Adipocyte (in vitro differentiated cells): Measurements from ENCODE around the gene PIWIL4.

Source experiments
- DNase-seq: peaks from one replicate; pipeline ENCODE4 v3.0.0-alpha.2; 2015; ENCODE audit warnings: low read depth
- H3K27me3 ChIP-seq: replicated peaks from 2 replicates; pipeline ENCODE4 v1.7.0; 2013; ENCODE audit warnings: mild to moderate bottlenecking, low read length, moderate library complexity; ENCODE audit not compliant: control insufficient read depth, insufficient read depth
- H3K36me3 ChIP-seq: 2 replicates; pipeline ENCODE4 v1.7.0; 2013; ENCODE audit warnings: low read length, mild to moderate bottlenecking, moderate library complexity; ENCODE audit not compliant: control insufficient read depth, insufficient read depth, severe bottlenecking
- H3K4me1 ChIP-seq: 2 replicates; pipeline ENCODE4 v1.7.0; 2013; ENCODE audit warnings: mild to moderate bottlenecking, low read length, moderate library complexity; ENCODE audit not compliant: control insufficient read depth, insufficient read depth
- H3K4me3 ChIP-seq: 2 replicates; pipeline ENCODE4 v1.7.0; 2013; ENCODE audit warnings: mild to moderate bottlenecking, low read length, moderate library complexity
- H3K9ac ChIP-seq: 2 replicates; pipeline ENCODE4 v1.7.0; 2013; ENCODE audit warnings: mild to moderate bottlenecking, low read length, moderate library complexity
- H3K9me3 ChIP-seq: 2 replicates; pipeline ENCODE4 v1.7.0; 2013; ENCODE audit warnings: mild to moderate bottlenecking, low read length, moderate library complexity; ENCODE audit not compliant: control insufficient read depth

Gene PIWIL4

DNA sequence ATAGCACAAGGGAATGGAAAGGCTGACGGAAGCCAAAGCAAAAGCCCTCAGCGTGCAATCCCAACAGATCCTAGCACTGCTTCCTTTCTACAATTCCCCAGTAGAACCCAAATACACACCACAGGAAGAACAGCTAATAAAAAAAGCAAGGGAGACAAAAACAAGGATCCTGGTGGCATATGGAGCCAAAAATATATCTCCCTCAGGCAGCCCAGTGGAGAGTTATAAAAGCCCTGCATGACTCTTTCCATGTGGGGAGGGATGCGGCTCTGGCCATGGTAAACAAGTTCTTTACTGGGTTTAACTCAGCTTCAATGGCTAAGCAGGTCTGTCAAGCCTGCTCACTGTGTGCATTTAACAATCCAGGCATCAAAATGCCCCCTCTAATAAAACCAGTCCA, 88.1 kb downstream of the PIWIL4 start:
- H3K9me3 ChIP-seq = no peaks in the 10 kb centered on the region
- no peak overlapping the region for H3K4me3 ChIP-seq
- H3K4me1 ChIP-seq = peaks cover 11% of the 10 kb centered on the region
- no peaks in the 10 kb centered on the region for H3K36me3 ChIP-seq
- DNase-seq = no peak
- H3K9ac ChIP-seq = no peak overlapping the region
- no peaks in the 10 kb centered on the region for H3K27me3 ChIP-seq

DNA sequence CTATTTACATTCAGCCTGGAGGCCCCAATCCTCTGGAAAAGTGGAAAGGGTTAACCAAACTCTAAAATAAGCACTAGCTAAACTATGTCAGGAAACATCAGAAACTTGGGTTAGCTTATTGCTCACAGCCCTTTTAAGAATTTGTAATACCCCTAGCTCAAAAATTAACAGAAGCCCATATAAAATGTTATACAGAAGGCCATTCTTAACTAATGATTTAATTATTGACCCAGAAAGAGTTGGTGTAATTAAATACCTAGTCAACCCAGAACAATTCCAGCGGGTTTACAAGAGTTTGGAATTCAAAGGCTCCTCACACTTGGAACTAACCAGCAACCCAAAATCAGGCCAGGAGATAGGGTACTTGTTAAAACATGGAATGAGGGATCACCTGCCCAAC, 88.8 kb downstream of the PIWIL4 start:
- no peak overlapping the region for H3K4me3 ChIP-seq
- no peak for DNase-seq

DNA sequence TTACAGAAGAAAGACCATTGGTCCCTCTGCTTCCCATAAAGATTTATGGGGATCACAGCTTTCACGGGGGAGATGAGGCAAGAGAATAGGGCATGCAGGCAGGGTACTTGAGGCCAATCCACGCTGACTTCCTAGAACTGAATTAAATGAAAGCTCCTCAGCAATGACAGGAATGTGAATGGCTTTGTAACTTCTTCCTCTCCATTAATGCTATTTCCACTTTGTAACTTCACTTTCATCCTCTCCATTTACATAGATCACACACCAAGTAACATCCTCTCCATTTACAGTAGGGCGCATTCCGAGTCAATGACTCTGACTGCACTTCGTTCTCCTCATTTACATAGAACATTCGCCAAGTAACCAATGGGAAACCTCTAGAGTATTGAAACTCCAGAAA, 89.8 kb downstream of the PIWIL4 start:
- no peak overlapping the region for H3K4me3 ChIP-seq
- peaks cover 4% of the 10 kb centered on the region for H3K9me3 ChIP-seq
- H3K36me3 ChIP-seq = no peaks in the 10 kb centered on the region
- H3K9ac ChIP-seq = no peak overlapping the region
- H3K27me3 ChIP-seq = no peaks in the 10 kb centered on the region
- H3K4me1 ChIP-seq = no peaks in the 10 kb centered on the region
- peak; percentile 22 for DNase-seq

More for the DNA sequence above, 88.8 kb downstream of the PIWIL4 start:
- peaks cover 4% of the 10 kb centered on the region for H3K4me1 ChIP-seq
- H3K36me3 ChIP-seq = no peaks in the 10 kb centered on the region
- H3K27me3 ChIP-seq = no peaks in the 10 kb centered on the region
- no peak overlapping the region for H3K9ac ChIP-seq
- H3K9me3 ChIP-seq = peaks cover 4% of the 10 kb centered on the region

DNA sequence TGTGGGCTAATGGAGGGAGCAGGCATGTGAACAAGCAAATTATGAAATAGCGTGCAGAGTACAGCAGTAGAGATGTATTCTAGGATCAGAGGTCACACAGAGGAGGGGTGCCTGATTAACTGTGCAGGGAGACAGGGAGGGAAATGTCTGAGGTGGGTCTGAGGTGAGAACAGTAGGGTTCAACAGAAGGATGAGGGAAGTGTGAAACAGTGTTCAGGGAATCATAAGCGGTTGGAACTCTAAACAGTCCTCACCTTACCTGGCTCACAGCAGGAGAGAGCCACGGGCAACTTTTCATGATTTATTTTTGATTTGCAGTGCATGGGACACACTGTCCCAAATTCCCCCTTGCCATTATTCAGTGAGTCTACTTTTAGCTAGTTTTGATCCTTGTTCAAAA, 90.5 kb downstream of the PIWIL4 start:
- DNase-seq = no peak
- Histone ChIP-seq H3K4me3 (no peak overlapping the region), H3K36me3 (no peaks in the 10 kb centered on the region)

DNA sequence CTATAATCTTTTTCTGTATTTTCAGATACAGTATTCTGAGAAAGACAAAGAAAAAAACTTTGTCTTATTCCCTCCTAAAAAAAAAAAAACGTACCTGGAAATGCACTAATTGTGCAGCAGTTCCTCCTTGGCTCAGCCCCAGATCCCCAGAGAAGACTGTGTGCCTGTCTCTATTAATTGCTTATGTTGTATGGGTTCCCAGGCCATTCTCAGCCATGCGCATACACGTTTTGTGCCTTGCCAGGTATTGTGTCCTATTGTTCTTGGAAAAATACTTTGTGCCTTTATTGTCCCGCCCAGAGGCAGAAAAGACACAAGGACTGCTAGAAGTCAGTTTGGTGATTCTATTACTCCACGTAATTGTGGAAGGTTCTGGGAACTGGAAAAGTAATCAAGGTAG, 91.2 kb downstream of the PIWIL4 start:
- peaks cover 4% of the 10 kb centered on the region for H3K9me3 ChIP-seq
- H3K9ac ChIP-seq = no peak overlapping the region
- H3K4me1 ChIP-seq = no peaks in the 10 kb centered on the region
- H3K36me3 ChIP-seq = no peaks in the 10 kb centered on the region
- H3K4me3 ChIP-seq = no peak overlapping the region
- no peak for DNase-seq
- no peaks in the 10 kb centered on the region for H3K27me3 ChIP-seq

More for the DNA sequence above, 90.5 kb downstream of the PIWIL4 start:
- no peaks in the 10 kb centered on the region for H3K27me3 ChIP-seq
- peaks cover 4% of the 10 kb centered on the region for H3K9me3 ChIP-seq
- H3K4me1 ChIP-seq = no peaks in the 10 kb centered on the region
- no peak overlapping the region for H3K9ac ChIP-seq

DNA sequence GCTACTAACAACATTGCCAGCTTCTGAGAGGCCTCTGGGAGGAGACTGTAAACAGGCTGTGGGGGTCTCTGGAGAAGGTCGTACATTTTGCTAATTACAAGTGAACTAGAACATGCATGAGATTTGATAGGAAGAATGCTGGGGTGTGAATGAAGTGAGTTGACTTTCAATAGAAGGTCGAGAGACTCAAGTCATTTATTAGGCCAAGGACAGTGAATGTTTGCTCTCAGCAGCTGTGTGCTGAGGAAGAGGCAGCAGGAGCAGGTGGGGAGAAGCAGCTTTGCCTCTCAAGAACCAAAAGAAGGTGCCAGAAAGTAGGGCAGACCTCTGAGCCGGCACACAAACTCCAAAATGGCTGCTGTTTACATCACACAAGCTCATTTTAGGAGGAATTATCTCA, 91.7 kb downstream of the PIWIL4 start:
- H3K4me1 ChIP-seq = no peaks in the 10 kb centered on the region

DNA sequence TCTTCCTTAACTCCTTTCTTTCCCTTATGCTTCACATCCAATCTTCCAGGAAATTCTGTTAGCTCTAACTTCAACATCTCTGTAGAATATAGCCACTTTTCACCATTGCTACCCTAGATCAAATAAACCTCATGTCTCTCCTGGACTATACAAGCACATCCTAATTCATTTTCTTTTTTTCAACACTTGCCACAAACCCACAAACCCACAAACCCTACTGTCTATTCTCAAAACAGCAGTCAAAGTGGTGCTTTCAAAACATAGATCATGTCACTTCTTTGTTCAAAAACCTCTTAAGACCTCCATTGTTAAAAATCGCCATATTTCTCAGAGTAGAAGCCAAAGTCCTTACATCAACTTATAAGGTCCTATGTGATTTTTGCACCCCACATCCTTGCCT, 94.3 kb downstream of the PIWIL4 start:
- H3K27me3 ChIP-seq = no peaks in the 10 kb centered on the region
- no peak overlapping the region for H3K9ac ChIP-seq
- peaks cover 4% of the 10 kb centered on the region for H3K9me3 ChIP-seq
- no peaks in the 10 kb centered on the region for H3K4me1 ChIP-seq
- no peak overlapping the region for H3K4me3 ChIP-seq
- DNase-seq = no peak
- H3K36me3 ChIP-seq = no peaks in the 10 kb centered on the region

More for the DNA sequence above, 91.7 kb downstream of the PIWIL4 start:
- peaks cover 4% of the 10 kb centered on the region for H3K9me3 ChIP-seq
- no peak overlapping the region for H3K9ac ChIP-seq
- no peaks in the 10 kb centered on the region for H3K36me3 ChIP-seq
- no peak overlapping the region for H3K4me3 ChIP-seq
- H3K27me3 ChIP-seq = no peaks in the 10 kb centered on the region
- no peak for DNase-seq

DNA sequence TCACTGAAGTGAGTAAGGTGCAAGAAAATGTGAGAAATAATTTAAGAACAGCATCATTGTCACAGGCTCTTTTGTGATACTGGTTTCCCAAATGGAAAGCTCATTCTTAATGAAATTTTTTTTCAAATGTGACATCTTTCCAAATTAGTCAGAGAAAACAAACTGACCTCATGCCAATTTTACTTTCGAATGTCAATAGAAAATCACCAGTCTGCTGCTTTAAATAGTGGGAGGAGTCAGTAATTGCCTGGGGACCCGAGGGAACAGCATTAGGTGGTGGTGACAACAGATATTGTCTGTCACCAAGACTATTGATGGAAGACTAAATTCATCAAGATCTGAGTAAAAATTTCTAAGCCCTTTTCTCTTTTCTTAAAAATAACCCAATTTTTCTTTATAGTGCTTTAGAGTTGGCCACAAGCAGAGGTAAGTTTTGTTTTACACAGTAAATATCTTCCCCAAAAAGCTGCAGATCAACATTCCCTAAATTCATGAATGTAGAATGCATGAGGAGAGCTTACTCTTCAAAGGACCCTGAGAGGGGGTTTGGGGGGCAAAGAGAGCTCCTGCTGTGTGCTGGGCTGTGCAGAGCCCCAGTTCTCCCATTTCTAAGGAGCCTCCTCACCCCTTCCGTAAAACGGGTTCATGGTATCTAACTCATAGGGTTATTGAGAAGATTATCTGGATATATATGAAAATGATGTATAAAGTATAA, 95.1 kb downstream of the PIWIL4 start:
- Histone ChIP-seq H3K4me1 (no peaks in the 10 kb centered on the region), H3K9me3 (peaks cover 4% of the 10 kb centered on the region), H3K9ac (no peak overlapping the region), H3K36me3 (no peaks in the 10 kb centered on the region), H3K4me3 (no peak overlapping the region), H3K27me3 (no peaks in the 10 kb centered on the region)
- DNase-seq = no peak

DNA sequence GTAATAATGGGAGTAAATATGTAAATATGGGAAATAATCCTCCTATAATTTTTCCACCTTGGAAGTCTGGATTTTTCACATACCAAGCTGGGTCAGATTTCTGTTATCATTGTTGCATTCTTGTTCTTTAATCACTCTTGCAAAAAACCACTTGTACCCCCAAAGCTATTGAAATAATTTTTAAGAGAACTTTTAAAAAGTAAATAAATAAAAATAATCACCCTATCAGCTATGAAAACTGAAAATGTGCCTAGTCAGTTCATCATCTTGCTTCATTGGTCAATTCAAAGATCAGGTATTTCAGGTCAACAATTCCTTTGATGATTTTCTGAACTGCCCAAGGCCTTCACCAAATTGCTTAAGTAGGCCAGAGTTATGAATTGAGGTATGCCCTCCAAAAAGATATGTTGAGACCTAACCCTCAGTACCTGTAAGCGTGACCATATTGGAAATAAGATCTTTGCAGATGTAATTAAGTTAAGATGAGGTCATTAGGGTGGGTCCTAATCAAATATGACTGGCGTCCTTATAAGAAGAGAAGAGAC, 95.8 kb downstream of the PIWIL4 start:
- H3K9me3 ChIP-seq = peaks cover 4% of the 10 kb centered on the region
- no peaks in the 10 kb centered on the region for H3K36me3 ChIP-seq
- no peaks in the 10 kb centered on the region for H3K4me1 ChIP-seq
- no peak overlapping the region for H3K9ac ChIP-seq
- H3K27me3 ChIP-seq = no peaks in the 10 kb centered on the region
- DNase-seq = no peak
- H3K4me3 ChIP-seq = no peak overlapping the region

DNA sequence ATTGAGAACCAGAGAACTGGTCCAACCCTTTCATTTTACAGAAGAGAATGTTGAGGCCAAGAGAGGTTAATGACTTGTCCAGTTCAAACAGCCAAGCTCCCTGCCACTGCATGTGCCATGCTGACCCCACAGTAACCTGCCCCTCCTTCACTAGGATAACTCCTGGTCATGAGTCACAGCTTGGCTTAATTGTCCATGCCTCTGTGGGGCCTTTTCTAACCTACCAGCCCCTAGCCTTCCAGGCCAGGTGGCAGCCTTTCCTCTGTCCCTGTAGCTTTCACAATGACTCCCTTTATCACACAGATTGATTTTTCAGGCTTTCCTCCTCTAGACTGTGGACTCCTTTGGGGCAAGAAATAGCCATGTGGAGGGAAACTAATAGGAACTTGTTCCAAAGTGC, 97.2 kb downstream of the PIWIL4 start:
- H3K36me3 ChIP-seq = no peaks in the 10 kb centered on the region
- no peak overlapping the region for H3K9ac ChIP-seq
- DNase-seq = peak; percentile 8
- H3K4me3 ChIP-seq = no peak overlapping the region
- no peaks in the 10 kb centered on the region for H3K4me1 ChIP-seq
- peaks cover 4% of the 10 kb centered on the region for H3K9me3 ChIP-seq
- H3K27me3 ChIP-seq = no peaks in the 10 kb centered on the region

DNA sequence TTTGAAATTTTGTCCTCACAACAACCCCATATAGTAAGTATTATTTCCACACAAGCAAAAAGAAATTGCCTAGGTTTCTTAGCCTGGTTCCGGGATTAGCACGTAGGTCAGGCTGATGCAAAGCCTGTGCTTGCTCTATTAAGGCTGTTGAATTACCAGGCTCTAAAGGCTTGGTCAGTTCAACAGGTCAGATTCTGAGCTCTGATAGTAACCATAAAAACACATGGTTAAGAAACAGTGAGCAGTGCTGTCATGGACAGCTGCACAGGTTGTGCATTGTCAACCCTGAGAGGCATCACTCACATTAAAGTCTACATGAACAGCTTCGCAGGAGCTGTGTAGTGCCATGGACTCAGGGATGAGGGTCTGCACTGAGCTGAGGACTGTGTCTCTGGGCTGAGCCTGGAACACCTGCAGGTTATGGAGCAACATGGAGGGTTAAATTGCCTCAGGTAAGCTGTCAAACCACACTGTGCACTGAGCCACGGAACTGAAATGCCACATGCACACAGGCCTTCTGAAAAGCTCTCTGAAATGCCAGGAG, 98.0 kb downstream of the PIWIL4 start:
- Histone ChIP-seq H3K27me3 (no peaks in the 10 kb centered on the region), H3K4me1 (no peaks in the 10 kb centered on the region), H3K9me3 (peaks cover 4% of the 10 kb centered on the region), H3K9ac (no peak overlapping the region), H3K36me3 (no peaks in the 10 kb centered on the region), H3K4me3 (no peak overlapping the region)
- no peak for DNase-seq
